ENCODE measurements around the gene ATXN1.

ATXN1 gene

GRCh38 chr6:16721977-16722376 lies 39.3 kb downstream of the ATXN1 start (continued):
- TF ChIP-seq ZNF248 (tag by site-specific recombination; IDR thresholded peaks at IDR 0.05), result no peak
- peak; percentile 49; the same call in 1 of the 2 replicates for TF ChIP-seq ZNF341 (tag by site-specific recombination; IDR thresholded peaks at IDR 0.05; ENCODE audit: low read depth)
- TF ChIP-seq HOXD13 (CRISPR knock-in tag; IDR thresholded peaks at IDR 0.05; ENCODE audit: borderline replicate concordance), result peak; percentile 66; the same call in 1 of the 2 replicates
- TF ChIP-seq ZBTB1 (tag by site-specific recombination; IDR thresholded peaks at IDR 0.05), result no peak
- TF ChIP-seq EGR2 (tag by site-specific recombination; IDR thresholded peaks at IDR 0.05; ENCODE audit: low read depth), result no peak
- TF ChIP-seq ZNF114 (tag by site-specific recombination; IDR thresholded peaks at IDR 0.05), result no peak
- peak; percentile 64; the same call in 1 of the 2 replicates for TF ChIP-seq GLIS2 (tag by site-specific recombination; IDR thresholded peaks at IDR 0.05)
- peak; percentile 92; the same call in 1 of the 2 replicates for TF ChIP-seq MZF1 (tag by site-specific recombination; IDR thresholded peaks at IDR 0.05; ENCODE audit: borderline replicate concordance)
- TF ChIP-seq GFI1B (tag by site-specific recombination; IDR thresholded peaks at IDR 0.05), result peak; percentile 73; the same call in 1 of the 2 replicates
- TF ChIP-seq BCL11B (tag by site-specific recombination; IDR thresholded peaks at IDR 0.05; ENCODE audit: low read depth), result peak; percentile 33; the same call in 1 of the 2 replicates
- peak; percentile 70 for TF ChIP-seq ZNF10 (tag by site-specific recombination; IDR thresholded peaks at IDR 0.05)
- peak; percentile 13; the same call in 1 of the 2 replicates for TF ChIP-seq ZNF664 (tag by site-specific recombination; IDR thresholded peaks at IDR 0.05)
- peak; percentile 88 for TF ChIP-seq SCRT1 (tag by site-specific recombination; IDR thresholded peaks at IDR 0.05; ENCODE audit: borderline replicate concordance)
- no peak; the same call in 1 of the 2 replicates for TF ChIP-seq ZBTB21 (tag by site-specific recombination; IDR thresholded peaks at IDR 0.05)
- peak; percentile 82 for TF ChIP-seq ZBTB17 (tag by site-specific recombination; IDR thresholded peaks at IDR 0.05)
- no peak for TF ChIP-seq ZNF280C (tag by site-specific recombination; IDR thresholded peaks at IDR 0.05)
- TF ChIP-seq ZNF174 (tag by site-specific recombination; IDR thresholded peaks at IDR 0.05), result no peak
- TF ChIP-seq KLF10 (tag by site-specific recombination; IDR thresholded peaks at IDR 0.05), result no peak
- no peak for TF ChIP-seq ZNF580 (tag by site-specific recombination; IDR thresholded peaks at IDR 0.05)
- peak; percentile 93 for TF ChIP-seq ZNF843 (tag by site-specific recombination; IDR thresholded peaks at IDR 0.05)
- TF ChIP-seq ZNF324 (tag by site-specific recombination; IDR thresholded peaks at IDR 0.05), result peak; percentile 24; the same call in 1 of the 2 replicates
- peak; percentile 48 for TF ChIP-seq PRDM10 (tag by site-specific recombination; IDR thresholded peaks at IDR 0.05)
- no peak for TF ChIP-seq ZNF157 (tag by site-specific recombination; IDR thresholded peaks at IDR 0.05)
- peak; percentile 92 for TF ChIP-seq SP7 (tag by site-specific recombination; IDR thresholded peaks at IDR 0.05)
- TF ChIP-seq, protein P1, sequence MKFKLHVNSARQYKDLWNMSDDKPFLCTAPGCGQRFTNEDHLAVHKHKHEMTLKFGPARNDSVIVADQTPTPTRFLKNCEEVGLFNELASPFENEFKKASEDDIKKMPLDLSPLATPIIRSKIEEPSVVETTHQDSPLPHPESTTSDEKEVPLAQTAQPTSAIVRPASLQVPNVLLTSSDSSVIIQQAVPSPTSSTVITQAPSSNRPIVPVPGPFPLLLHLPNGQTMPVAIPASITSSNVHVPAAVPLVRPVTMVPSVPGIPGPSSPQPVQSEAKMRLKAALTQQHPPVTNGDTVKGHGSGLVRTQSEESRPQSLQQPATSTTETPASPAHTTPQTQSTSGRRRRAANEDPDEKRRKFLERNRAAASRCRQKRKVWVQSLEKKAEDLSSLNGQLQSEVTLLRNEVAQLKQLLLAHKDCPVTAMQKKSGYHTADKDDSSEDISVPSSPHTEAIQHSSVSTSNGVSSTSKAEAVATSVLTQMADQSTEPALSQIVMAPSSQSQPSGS (tag by site-specific recombination; IDR thresholded peaks at IDR 0.05; ENCODE audit: low read depth), result peak; percentile 11; the same call in 1 of the 2 replicates
- TF ChIP-seq, protein P2, sequence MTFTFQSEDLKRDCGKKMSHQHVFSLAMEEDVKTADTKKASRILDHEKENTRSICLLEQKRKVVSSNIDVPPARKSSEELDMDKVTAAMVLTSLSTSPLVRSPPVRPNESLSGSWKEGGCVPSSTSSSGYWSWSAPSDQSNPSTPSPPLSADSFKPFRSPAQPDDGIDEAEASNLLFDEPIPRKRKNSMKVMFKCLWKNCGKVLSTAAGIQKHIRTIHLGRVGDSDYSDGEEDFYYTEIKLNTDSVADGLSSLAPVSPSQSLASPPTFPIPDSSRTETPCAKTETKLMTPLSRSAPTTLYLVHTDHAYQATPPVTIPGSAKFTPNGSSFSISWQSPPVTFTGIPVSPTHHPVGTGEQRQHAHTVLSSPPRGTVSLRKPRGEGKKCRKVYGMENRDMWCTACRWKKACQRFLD (tag by site-specific recombination; IDR thresholded peaks at IDR 0.05), result no peak
- TF ChIP-seq ZBTB8A (tag by site-specific recombination; IDR thresholded peaks at IDR 0.05), result peak; percentile 47; the same call in 1 of the 2 replicates
- TF ChIP-seq, protein P3, sequence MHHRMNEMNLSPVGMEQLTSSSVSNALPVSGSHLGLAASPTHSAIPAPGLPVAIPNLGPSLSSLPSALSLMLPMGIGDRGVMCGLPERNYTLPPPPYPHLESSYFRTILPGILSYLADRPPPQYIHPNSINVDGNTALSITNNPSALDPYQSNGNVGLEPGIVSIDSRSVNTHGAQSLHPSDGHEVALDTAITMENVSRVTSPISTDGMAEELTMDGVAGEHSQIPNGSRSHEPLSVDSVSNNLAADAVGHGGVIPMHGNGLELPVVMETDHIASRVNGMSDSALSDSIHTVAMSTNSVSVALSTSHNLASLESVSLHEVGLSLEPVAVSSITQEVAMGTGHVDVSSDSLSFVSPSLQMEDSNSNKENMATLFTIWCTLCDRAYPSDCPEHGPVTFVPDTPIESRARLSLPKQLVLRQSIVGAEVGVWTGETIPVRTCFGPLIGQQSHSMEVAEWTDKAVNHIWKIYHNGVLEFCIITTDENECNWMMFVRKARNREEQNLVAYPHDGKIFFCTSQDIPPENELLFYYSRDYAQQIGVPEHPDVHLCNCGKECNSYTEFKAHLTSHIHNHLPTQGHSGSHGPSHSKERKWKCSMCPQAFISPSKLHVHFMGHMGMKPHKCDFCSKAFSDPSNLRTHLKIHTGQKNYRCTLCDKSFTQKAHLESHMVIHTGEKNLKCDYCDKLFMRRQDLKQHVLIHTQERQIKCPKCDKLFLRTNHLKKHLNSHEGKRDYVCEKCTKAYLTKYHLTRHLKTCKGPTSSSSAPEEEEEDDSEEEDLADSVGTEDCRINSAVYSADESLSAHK (tag by site-specific recombination; IDR thresholded peaks at IDR 0.05), result peak; percentile 88
- peak; percentile 64; the same call in 1 of the 2 replicates for TF ChIP-seq ZNF2 (tag by site-specific recombination; IDR thresholded peaks at IDR 0.05)
- TF ChIP-seq ZEB2 (tag by site-specific recombination; IDR thresholded peaks at IDR 0.05), result peak; percentile 97
- TF ChIP-seq PRDM1 (tag by site-specific recombination; IDR thresholded peaks at IDR 0.05), result peak; percentile 68
